A673 (cell line): ENCODE results near the gene AEBP2.

Source experiments
- EZH2 ChIP-seq: fragments of 200-600 bp; sonication (generic); IDR thresholded peaks from 2 replicates; pipeline ENCODE4 v1.6.1; 2017; ENCODE audit warnings: borderline replicate concordance, low read depth, mild to moderate bottlenecking, mixed read lengths, antibody characterized with exemption, low read length; ENCODE audit not compliant: poor library complexity, severe bottlenecking
- TF ChIP-seq, protein P1 (sequence below): fragments of 300-800, 200-600 bp; sonication (generic); conservative IDR thresholded peaks from 2 replicates; pipeline ENCODE4 v1.5.1; 2017; ENCODE audit warnings: low read depth, mild to moderate bottlenecking, antibody characterized with exemption, low read length, moderate library complexity, mixed read lengths

DNA sequence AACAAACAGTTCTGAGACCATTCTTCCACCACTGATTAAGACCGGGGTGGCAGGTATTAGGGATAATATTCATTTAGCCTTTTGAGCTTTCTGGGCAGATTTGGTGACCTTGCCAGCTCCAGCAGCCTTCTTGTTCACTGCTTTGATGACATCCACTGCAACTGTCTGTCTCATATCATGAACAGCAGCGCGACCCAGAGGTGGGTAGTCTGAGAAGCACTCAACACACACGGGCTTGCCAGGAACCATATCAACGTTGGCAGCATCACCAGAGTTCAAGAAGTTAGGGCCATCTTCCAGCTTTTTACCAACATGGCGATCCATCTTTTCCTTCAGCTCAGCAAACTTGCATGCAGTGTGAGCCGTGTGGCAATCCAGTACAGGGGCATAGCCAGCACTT is 16.9 kb downstream of the AEBP2 start:
- TF ChIP-seq EZH2, result no peak
- TF ChIP-seq, protein P1, sequence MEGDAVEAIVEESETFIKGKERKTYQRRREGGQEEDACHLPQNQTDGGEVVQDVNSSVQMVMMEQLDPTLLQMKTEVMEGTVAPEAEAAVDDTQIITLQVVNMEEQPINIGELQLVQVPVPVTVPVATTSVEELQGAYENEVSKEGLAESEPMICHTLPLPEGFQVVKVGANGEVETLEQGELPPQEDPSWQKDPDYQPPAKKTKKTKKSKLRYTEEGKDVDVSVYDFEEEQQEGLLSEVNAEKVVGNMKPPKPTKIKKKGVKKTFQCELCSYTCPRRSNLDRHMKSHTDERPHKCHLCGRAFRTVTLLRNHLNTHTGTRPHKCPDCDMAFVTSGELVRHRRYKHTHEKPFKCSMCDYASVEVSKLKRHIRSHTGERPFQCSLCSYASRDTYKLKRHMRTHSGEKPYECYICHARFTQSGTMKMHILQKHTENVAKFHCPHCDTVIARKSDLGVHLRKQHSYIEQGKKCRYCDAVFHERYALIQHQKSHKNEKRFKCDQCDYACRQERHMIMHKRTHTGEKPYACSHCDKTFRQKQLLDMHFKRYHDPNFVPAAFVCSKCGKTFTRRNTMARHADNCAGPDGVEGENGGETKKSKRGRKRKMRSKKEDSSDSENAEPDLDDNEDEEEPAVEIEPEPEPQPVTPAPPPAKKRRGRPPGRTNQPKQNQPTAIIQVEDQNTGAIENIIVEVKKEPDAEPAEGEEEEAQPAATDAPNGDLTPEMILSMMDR, result no peak
